ENCODE measurements around the gene TRIM65.
"Not testable (repeated sequence)": the region's sequence is repeated elsewhere in the genome, so short reads cannot be mapped to it uniquely, and the experiment has no call there.

TRIM65 gene

GRCh38 chr17:75875182-75875939 lies 21.4 kb downstream of the TRIM65 start:
- DNase-seq (ENCODE audit: low read depth): no peak

- DNase-seq (ENCODE audit: low read depth): no peak
These were observed 22.2 kb downstream of the TRIM65 start for GRCh38 chr17:75874323-75875181.

- DNase-seq (ENCODE audit: low read depth): no peak
These were observed 23.0 kb downstream of the TRIM65 start for GRCh38 chr17:75873587-75874322.

GRCh38 chr17:75872434-75873351 lies 24.1 kb downstream of the TRIM65 start:
- no peak for DNase-seq (ENCODE audit: low read depth)

- not testable (repeated sequence) for DNase-seq (ENCODE audit: low read depth)
These were observed 26.5 kb downstream of the TRIM65 start for GRCh38 chr17:75870228-75870627.

- DNase-seq (ENCODE audit: low read depth): no peak
These were observed 27.2 kb downstream of the TRIM65 start for GRCh38 chr17:75869282-75870141.

GRCh38 chr17:75868730-75869281 lies 27.9 kb downstream of the TRIM65 start:
- DNase-seq (ENCODE audit: low read depth): not testable (repeated sequence)

GRCh38 chr17:75865404-75866188 lies 31.2 kb downstream of the TRIM65 start:
- DNase-seq (ENCODE audit: low read depth): not testable (repeated sequence)

- DNase-seq (ENCODE audit: low read depth): not testable (repeated sequence)
These were observed 31.9 kb downstream of the TRIM65 start for GRCh38 chr17:75864887-75865286.

- no peak for DNase-seq (ENCODE audit: low read depth)
These were observed 32.3 kb downstream of the TRIM65 start for GRCh38 chr17:75864448-75864871.

GRCh38 chr17:75861927-75862317 lies 34.8 kb downstream of the TRIM65 start:
- DNase-seq (ENCODE audit: low read depth): no peak

- not testable (repeated sequence) for DNase-seq (ENCODE audit: low read depth)
These were observed 37.4 kb downstream of the TRIM65 start for GRCh38 chr17:75859358-75859757.

GRCh38 chr17:75856062-75856756 lies 40.5 kb downstream of the TRIM65 start:
- no peak for DNase-seq (ENCODE audit: low read depth)

- DNase-seq (ENCODE audit: low read depth): peak; percentile 99
These were observed 41.3 kb downstream of the TRIM65 start, which contains the start of gene WBP2 for GRCh38 chr17:75855310-75856061. Gene WBP2 (minus strand): TSS chr17:75855335. CDS start chr17:75855297, 38 bp downstream.

- no peak for DNase-seq (ENCODE audit: low read depth)
These were observed 41.9 kb downstream of the TRIM65 start for GRCh38 chr17:75854881-75855309.

GRCh38 chr17:75854101-75854748 lies 42.5 kb downstream of the TRIM65 start:
- no peak for DNase-seq (ENCODE audit: low read depth)

GRCh38 chr17:75853433-75853832 lies 43.3 kb downstream of the TRIM65 start:
- DNase-seq (ENCODE audit: low read depth): no peak
